Adipose tissue (tissue), 3 donors: Measurements from ENCODE around the gene MUC2. TPM values are rescaled to one million over a fixed set of nuclear protein-coding genes. Genes with fewer than 3 reads are reported as not detected.

Experiments
- H3K27ac ChIP-seq: one replicate; pipeline ENCODE4 v1.5.1; 2013; ENCODE audit warnings: low read depth, low read length
- whole genome bisulfite sequencing, 3 donors: extraction: QIAGEN DNeasy Blood & Tissue Kit; methylation state at CpG; one replicate each; pipeline ENCODE4 v1.1.7; 2013; 5-methylcytosine and 5-hydroxymethylcytosine counted together
- polyA plus RNA-seq, 3 donors: library from polyadenylated mRNA; stranded (reverse); fragments of 200-250 nt; gene quantifications; one replicate each; pipeline ENCODE4 v1.2.3, GENCODE V29; 2013
- donor health status: healthy with polysubstance abuse.
- donor health status: Bipolar disorder and iron deficiency.
- donor health status: healthy.

MUC2 gene
- polyA plus RNA-seq, 3 donors: 0.01 to 0.31 TPM; not detected in 1

- WGBS, 3 donors: 58 to 85% (median 62%) methylated on average over 25 of the region's 25 CpGs
- no peak overlapping the region for H3K27ac ChIP-seq
Observed at GRCh38 chr11:1048375-1049070, 26.2 kb upstream of the MUC2 start.

GRCh38 chr11:1049071-1049405 lies 25.6 kb upstream of the MUC2 start:
- whole genome bisulfite sequencing, 3 donors: 79 to 92% (median 87%) methylated on average over 6 of the region's 6 CpGs

DNA sequence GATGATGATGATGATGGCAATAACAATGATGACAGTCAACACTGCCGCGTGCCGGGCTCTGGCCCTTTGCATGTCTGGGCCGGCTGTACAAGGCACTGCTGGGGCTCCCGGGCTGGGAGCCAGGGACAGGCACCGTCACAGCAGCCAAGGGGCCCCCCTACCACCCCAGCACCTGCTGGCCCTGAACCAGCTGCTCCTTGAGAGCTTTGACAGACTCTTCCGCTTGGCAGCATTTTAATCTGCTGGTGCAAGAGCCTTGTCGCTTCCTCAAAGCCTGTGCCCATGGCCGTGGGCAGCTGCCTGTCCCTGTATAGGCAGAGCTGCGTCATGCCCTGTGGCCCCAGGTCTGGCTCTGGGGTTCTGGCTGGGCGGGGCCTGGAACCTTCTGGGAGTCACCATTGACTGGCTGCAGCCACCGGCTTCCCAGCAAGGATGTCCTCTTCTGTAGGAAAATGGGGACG lies 25.2 kb upstream of the MUC2 start:
- WGBS, 3 donors: 54 to 67% (median 61%) methylated on average over 12 to 13 of the region's 13 CpGs
- H3K27ac ChIP-seq: no peak overlapping the region

More at GRCh38 chr11:1049071-1049405, 25.6 kb upstream of the MUC2 start:
- no peak overlapping the region for H3K27ac ChIP-seq

GRCh38 chr11:1049911-1050580 lies 24.6 kb upstream of the MUC2 start:
- WGBS, 3 donors: 72 to 79% (median 74%) methylated on average over 16 to 18 of the region's 18 CpGs
- no peak overlapping the region for H3K27ac ChIP-seq

DNA sequence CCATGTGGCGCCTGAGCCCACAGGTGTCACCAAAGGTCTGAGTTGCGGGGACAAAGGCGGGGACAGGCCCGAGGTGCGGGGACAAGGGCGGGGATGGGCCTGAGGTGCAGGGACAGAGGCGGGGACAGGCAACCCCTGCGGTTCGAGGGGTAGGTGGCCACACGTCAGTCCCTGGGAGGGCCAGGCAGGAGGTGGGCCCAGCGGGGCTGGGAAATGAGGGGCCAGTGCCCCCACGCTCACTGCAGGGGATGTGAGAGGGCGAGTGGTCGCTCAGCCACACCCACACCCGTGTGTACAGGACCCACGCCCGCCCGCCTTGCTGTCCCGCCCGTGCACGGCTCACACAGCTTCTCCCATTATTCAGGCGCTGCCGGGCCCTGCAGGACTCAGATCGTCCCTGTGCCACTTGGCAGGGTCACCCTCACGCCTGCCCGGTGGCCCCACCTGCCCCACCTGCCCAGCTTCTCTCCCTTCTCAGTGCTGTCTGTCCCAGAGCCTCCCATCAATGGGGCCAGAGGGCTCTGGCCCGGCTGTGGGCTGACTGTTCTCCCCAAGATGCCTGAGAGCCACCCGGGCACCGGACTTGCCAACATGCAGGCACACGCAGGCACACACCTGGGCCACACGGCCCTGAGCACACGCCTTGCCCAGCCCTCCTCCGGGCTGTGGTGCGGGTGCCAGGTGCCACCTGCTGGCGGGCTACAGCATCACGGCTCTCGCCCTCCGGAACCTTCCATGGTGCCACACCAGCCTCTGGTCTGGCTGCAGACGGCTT lies 23.9 kb upstream of the MUC2 start:
- no peak overlapping the region for H3K27ac ChIP-seq
- 39 to 47% (median 40%) methylated on average over 30 to 39 of the region's 39 CpGs for WGBS, 3 donors

DNA sequence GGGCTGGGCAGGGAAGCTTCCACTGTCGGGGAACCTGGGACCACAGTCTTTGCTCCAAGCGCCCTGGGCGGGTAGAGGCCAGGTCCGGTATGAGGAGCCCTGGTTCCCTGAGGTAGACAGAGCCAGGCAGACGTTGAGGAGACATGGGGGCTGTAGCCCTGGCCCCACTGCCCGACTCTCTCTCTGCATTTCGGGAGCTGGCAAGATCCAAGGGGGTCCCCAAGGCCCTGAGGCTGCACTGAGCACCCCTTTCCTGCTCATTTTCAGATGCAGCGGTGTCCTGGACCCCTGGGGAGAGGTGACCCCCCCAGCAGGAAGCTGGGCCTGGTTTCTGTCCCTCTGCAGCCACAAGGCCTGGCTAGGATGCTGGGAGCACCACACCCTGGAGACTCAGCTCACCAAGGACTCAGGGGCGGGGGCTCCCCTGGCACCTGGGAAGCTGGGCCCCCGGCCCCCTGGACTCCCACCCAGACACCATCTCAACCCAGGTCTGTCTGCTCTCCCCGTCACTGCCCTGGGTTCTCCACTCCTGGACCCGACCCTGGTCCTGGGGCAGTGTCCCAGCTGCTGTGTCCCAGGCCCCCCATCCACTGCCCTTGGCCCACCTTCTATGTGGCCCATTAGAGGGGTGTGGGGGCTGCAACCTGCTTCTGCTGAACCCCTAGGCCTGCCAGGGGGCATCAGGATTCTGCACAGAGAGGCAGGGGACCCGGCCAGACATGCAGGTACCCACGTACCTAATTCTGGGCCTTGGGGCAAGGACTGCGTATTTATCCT lies 23.1 kb upstream of the MUC2 start:
- WGBS, 3 donors: 60 to 71% (median 64%) methylated on average over 15 of the region's 15 CpGs
- no peak overlapping the region for H3K27ac ChIP-seq

GRCh38 chr11:1052133-1053011 lies 22.3 kb upstream of the MUC2 start:
- 69 to 88% (median 78%) methylated on average over 23 to 25 of the region's 25 CpGs for WGBS, 3 donors
- no peak overlapping the region for H3K27ac ChIP-seq

DNA sequence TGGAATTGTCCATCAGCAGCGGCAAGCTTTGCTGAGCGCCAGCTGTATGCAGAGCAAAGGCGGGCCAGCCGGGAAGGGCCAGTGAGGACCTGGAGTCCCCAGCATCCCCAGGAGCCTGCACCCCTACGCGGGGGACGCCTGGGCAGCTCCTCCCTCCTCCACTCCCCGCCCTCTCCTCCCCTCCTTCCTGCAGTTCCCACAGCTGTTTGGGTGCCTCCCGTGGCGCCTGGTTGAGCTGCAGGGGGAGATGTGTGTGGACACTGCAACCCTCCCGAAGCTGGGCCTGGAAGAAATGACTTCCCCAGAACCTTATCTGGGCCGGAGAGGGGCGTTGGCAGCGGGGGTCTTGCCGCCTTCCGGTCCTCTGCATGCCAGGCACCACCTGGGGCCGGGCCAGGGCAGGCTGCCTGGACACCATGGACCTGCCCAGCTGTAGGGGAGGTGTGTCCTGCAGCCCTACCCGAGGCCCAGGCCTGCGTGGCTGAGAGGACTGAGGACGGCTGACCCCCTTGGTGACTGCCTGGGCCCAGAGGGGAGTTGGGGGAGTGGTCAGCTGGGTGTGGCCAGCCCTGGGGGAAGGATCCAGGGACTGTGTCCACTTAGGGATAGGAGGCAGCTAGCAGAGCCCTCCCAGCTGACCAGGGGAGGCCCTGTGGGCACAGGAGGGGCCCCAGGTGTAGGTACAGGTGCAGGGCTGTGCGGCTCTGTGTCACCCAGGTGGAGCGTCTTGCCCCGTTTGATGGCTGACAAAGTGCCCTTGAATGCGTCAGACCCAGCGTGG lies 21.4 kb upstream of the MUC2 start:
- no peak overlapping the region for H3K27ac ChIP-seq
- WGBS, 3 donors: 49 to 72% (median 60%) methylated on average over 22 to 25 of the region's 25 CpGs

DNA sequence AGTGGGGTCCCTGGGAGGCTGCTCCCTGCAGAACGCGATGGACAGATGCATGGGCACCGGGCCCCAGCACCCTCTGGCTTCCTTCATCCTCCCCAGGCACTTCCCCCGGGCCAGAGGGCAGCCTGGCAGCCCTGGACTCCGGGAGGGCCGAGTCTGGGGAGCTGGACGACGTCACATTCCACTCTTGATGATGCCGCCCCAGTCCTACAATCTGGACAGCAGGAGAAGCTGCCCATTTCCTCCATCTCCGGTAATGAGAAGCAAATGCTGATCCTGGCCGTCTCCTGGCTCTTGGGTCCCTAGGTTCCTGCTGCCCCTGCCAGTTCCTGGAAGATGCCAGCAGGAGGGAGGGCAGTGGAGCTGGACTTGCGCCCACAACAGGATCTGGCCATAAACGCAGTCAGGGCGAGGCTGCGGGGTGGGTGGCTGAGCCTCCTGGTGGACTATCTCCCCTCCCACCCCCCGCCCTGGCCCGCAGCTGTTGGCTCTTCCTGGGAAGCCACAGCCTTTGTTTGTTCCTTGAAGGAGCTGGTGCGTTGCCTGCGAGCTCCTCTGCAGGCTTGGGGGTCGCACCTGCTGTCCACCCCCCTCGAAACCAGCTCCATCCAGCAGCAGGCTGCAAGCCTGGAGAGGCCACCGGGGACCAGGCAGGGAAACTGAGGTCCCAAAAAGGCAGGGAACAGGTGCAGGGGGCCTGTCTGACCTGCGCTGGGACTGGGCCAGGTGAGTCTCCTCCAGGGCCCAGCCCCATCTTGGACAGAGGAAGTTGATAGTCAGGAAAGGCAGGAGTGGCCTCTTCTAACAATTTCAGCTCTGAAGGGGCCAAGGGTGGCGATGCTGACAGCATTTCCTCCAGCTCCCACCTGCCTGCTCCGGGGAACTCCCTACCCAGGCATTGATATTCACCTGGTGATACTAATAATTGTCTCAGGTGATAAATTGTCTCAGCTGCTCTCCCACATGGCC lies 20.2 kb upstream of the MUC2 start:
- H3K27ac ChIP-seq: no peak overlapping the region
- WGBS, 3 donors: 54 to 70% (median 57%) methylated on average over 25 of the region's 25 CpGs

- H3K27ac ChIP-seq: no peak overlapping the region
- 87 to 91% (median 91%) methylated on average over 17 of the region's 17 CpGs for WGBS, 3 donors
Observed at GRCh38 chr11:1055109-1055703, 19.5 kb upstream of the MUC2 start.

DNA sequence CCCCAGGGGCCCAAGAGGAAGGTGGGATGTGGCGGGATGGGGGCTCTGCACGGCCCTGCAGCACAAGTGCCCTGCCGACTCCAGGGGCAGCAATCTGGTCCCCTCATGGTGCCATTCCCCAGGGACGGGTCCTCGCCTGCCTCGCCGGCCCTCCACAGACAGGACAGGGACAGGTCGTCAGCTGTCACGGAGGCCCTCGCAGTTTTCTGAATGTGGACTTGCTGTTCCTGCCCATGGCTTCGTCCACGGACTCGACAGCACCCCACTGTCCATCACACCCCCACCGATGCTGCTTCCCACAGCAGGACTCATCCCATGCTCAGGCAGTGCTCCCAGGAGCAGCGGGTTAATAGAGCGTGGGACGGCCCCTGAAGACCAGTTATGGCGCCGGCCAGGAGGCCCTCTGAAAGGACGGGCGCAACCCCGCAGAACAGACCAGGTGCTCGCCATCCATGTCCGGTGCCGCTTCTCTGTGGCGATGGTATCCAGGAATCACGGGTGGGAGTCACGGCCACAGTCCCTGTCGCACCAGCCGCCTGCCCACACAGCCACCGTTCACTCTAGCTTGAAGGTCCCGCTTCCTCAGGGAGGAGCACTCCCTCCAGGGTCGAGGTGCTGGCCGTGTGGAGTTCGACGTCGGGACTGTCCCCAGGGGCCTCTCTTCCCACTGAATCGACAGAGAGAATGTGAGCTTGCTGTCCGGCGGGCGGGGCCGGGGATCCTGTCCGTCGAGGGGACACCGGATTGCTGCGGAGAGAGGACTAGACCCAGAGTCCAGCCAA lies 18.5 kb upstream of the MUC2 start:
- 79 to 84% (median 81%) methylated on average over 46 of the region's 46 CpGs for WGBS, 3 donors
- no peak overlapping the region for H3K27ac ChIP-seq

DNA sequence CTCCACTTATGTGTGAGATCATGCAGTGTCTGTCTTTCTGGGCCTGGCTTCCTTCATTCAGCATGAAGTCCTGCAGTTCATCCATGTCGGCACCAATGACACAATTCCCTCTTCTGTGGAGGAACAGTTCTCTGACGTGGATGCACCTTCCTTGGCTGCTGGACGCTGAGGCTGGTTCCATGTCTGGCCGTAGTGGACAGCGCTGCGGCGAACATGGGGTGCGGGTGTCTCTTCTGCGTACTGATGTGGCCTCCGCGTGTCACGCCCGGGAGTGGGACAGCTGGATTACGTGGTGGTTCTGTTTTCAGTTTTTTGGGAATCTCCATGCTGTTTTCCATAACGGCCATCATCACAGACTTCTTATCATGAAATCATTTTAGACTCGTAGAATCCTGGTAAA lies 16.9 kb upstream of the MUC2 start:
- no peak overlapping the region for H3K27ac ChIP-seq
- 84 to 89% (median 89%) methylated on average over 16 of the region's 16 CpGs for WGBS, 3 donors

GRCh38 chr11:1059759-1060158 lies 14.9 kb upstream of the MUC2 start:
- 67 to 85% (median 73%) methylated on average over 15 of the region's 15 CpGs for WGBS, 3 donors

GRCh38 chr11:1060410-1060809 lies 14.3 kb upstream of the MUC2 start:
- 74 to 89% (median 88%) methylated on average over 16 of the region's 16 CpGs for WGBS, 3 donors
- no peak overlapping the region for H3K27ac ChIP-seq

More at GRCh38 chr11:1059759-1060158, 14.9 kb upstream of the MUC2 start:
- no peak overlapping the region for H3K27ac ChIP-seq
